Activated gamma-delta T cell treated with anti-CD3 and anti-CD28 coated beads, Interleukin-2, amount 50 U/mL, for 16 hours (primary cell): Measurements from ENCODE around the gene TACR2.

Experiments used
- DNase-seq: peaks from one replicate; pipeline ENCODE4 v3.0.0-alpha.2; 2020; ENCODE audit warnings: low read depth

The TACR2 gene

GRCh38 chr10:69419096-69419743 lies 2.5 kb upstream of the TACR2 start:
- no peak for DNase-seq

GRCh38 chr10:69418052-69418752 lies 1.5 kb upstream of the TACR2 start:
- DNase-seq = no peak

DNA sequence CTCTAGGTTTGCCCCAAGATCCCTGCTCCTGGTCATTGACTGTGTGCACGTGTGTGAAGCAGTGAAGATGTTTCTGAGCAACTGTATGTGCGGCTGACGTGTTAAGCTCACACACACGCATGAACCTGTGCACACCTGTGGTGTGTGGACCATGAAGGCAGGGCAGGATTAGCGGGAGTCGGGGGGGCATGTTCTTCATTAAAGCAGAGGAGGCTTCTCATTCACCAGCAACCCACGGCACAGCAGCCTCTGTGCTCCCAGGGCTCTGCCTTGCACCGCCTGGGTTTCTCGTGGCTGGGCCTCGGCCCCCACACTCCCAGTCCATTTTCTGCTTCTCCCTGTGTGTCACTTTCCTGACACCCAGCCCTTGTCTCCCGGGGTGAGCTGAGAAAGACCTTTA lies 824 bp upstream of the TACR2 start:
- DNase-seq = no peak

- no peak for DNase-seq
These were observed 767 bp downstream of the TACR2 start for GRCh38 chr10:69415951-69416350.

GRCh38 chr10:69415049-69415448 lies 1.7 kb downstream of the TACR2 start:
- no peak for DNase-seq

GRCh38 chr10:69414036-69415018 lies 2.4 kb downstream of the TACR2 start:
- DNase-seq = no peak

- DNase-seq = no peak
These were observed 3.4 kb downstream of the TACR2 start for GRCh38 chr10:69413221-69413865.

- no peak for DNase-seq
These were observed 4.4 kb downstream of the TACR2 start for GRCh38 chr10:69412232-69412790.

DNA sequence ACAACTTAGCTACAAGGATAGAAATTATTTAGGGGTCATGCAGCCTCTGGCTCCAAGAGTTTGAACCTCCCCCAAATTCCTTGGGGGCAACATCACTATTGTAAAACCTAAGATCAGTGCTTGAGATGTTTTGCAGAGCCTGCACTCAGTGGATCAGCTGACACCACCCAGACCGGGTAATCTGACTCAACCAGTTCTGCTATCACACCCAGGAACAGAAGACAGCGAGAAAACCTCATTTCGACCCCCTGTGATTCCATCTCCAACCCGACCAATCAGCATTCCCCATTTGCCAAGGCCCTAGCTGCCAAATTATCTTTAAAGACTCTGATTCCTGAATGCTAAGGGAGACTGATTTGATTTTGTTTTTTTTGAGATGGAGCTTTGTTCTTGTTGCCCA lies 5.2 kb downstream of the TACR2 start:
- DNase-seq = no peak

- DNase-seq = no peak
These were observed 6.2 kb downstream of the TACR2 start for GRCh38 chr10:69410487-69410886.

GRCh38 chr10:69409968-69410367 lies 6.8 kb downstream of the TACR2 start:
- no peak for DNase-seq

DNA sequence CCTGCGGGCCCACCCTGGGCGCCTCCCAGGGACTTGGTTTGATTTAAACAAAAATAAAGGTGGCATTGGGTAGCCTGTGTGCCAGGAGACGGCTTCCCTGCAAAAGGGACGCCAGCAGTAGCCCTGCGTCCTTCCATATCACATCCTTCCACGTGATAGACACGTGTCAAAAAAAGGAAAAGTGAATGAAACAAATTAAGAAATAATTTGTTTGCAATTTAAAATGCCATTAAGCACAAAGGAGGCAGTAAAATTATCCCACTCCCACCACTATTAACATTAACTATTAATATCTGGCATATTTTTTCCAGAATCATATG lies 7.6 kb downstream of the TACR2 start:
- no peak for DNase-seq

- peak; percentile 83 for DNase-seq
These were observed 8.2 kb downstream of the TACR2 start for GRCh38 chr10:69408318-69409175.

DNA sequence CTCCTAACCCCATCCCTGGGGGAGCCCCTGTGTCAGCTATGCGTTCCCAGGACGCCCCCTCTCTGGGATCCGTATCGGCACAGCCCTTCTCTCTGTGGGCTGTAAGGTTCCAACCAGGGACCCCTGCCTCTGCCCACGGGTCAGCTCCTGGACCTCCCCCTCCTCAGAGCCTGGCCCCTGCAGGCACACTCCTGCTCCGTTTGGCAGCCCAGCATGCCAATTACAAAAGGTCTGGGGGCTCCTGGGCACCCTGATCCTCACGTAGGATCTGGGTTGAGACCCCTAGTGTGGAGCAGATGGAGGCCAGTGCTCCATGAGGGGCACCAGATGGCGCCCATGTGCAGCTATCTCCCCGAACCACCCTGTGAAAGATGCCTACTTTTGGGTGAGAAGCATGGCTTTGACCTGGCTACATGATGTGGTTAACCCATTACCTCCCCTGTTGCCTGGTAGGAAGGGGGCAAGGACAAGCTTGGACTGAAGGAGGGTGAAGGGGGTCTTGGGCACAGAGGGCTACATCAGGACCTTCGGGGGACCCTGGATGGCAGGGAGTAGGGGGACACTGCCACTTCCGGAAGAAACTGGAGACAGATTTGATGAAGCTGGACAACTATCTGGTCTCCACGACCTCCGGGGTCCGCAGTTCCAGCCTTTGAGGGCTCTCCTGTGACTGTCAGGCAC lies 9.0 kb downstream of the TACR2 start:
- DNase-seq = no peak

DNA sequence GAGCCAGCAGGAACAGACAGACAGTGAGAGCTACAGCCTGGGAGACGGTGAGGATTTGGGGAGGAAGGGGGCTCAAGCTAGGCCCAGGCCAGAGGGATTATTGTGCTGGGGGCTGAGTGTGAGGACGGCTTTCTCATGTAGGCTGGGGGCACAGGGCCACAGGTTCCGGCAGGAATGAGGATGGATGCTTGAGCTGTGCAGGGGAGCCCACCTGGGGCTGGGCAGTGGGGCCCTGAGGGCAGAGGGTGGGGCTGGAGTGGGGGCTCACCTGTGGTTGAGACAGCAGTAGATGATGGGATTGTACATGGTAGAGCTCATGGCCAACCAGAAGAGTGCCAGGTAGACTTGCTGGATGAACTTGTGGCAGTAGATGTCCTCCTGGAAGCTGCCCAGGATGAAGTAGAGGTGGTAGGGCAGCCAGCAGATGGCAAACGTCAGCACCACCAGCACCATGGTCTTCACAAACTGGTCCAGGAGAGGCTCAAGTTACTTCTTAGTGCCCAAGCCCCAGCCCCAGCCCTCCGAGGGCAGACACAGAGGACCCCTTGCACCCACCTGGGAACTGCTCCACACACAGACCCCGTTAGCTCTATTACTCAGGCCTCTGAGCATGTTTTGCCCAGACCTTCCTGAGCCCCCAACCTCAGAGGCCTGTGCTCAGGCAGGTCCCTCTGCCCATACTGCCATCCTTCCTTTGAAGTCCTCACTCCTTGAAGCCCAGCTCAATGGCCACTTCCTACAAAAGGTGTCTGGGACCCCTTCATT lies 9.7 kb downstream of the TACR2 start:
- DNase-seq = no peak

DNA sequence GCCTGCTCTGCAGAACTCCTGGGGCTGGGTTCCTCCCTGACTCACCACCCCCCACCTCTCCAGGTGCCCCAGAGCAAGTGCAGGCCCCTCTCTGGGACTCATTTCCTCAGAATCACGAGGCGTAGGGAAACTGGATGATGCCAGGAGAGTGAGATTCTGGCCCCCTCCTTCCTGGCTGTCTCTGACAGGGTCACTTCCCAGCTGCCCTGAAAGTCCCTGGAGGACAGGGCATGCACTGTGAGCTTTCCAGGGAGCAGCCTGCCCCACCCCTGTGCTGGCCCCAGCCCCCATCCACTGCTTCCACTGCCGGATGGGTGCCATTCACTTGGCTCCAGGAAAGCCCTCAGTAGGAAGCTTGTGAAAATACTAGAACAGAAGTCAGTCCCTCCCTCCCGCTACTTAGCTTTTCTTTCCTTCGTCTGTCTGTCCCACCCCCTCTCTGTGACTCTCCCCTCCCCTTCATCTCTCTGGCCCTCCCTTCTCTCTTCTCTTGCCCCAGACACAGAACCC lies 10.4 kb downstream of the TACR2 start:
- DNase-seq = no peak

DNA sequence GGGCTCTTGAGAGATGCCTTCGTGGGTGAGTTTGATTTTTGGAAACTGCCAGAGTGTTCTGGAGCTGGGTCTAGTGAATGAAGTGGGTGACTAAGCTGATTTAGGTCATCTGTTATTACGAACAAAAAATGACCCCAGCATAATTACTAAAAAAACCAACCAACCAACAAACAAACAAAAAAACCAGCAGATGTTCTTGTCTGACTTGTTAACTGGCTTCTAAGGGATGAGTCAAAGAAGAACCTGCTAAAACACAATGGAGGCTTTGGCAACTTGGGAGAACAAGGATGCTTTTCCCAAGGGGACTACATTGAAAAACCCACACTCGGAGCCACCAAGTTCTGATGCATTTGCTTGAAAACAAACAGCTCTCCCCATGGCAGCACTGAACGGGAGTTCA lies 11.5 kb downstream of the TACR2 start:
- DNase-seq = no peak

DNA sequence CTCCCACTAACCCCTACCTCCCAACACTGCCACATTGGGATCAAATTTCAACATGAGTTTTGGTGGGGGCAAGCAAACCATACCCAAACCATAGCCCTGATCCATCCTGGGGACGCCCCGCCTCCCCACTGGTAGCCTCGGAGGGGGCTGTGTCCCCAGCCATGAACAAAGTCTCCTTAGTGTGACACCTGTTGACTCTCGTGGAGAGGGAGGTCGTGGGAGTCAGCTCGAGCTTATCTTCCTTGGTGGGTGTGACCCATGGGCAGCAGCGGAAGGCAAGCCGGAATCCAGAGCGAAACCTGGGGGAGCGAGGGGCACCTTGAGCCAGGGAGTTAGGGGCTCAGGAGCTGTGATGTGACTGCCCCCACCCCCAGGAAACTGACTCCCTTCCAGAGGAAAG lies 11.9 kb downstream of the TACR2 start:
- no peak for DNase-seq

GRCh38 chr10:69403519-69403918 lies 13.2 kb downstream of the TACR2 start:
- DNase-seq = no peak

- no peak for DNase-seq
These were observed 13.7 kb downstream of the TACR2 start for GRCh38 chr10:69403066-69403465.
